Pancreas (tissue), 10 donors: Measurements from ENCODE around the gene CEP170B. TPM values are rescaled to one million over a fixed set of nuclear protein-coding genes. Genes with fewer than 3 reads are reported as not detected.

Experiments
- ATAC-seq, 4 donors: fragments of 200-7000 bp; cut with Tn5 transposase; one replicate each; pipeline versions ENCODE4 v1.8.0 to v1.9.1; 2020; ENCODE audit warnings: mild to moderate bottlenecking in 4 of 4, moderate library complexity in 4 of 4
- DNase-seq, 6 donors: peaks; one replicate each; pipeline ENCODE4 v3.0.0-alpha.2; 2020
- FAIRE-seq: peaks from 2 replicates; lab custom pipeline; 2012; peaks lifted over from hg19 to GRCh38; lab: Jason Lieb, UNC
- H3K27ac ChIP-seq, 4 donors: fragments of 200-600 bp; sonication (generic); 1 replicate in 3 of 4; 2 replicates in 1 of 4; pipeline versions ENCODE4 v1.5.0 to v1.8.0; 2020
- H3K27me3 ChIP-seq, 4 donors: fragments of 200-600 bp; one replicate each; pipeline ENCODE4 v1.8.0; 2021
- H3K36me3 ChIP-seq, 3 donors: fragments of 200-600 bp; sonication (generic) in 1 of 3; one replicate each; pipeline versions ENCODE4 v1.5.0 to v1.8.0; 2020 to 2021
- H3K4me1 ChIP-seq, 3 donors: fragments of 200-600 bp; one replicate each; pipeline ENCODE4 v1.8.0; 2021
- H3K4me3 ChIP-seq, 4 donors: fragments of 200-600 bp; sonication (generic) in 2 of 4; one replicate each; pipeline versions ENCODE4 v1.5.0 to v1.8.0; 2020 to 2021
- H3K9me3 ChIP-seq, 4 donors: fragments of 200-600 bp; one replicate each; pipeline ENCODE4 v1.8.0; 2021
- WGBS, 2 donors: extraction: QIAGEN DNeasy Blood & Tissue Kit; methylation state at CpG; one replicate each; pipeline ENCODE4 v1.1.7; 2013; 5-methylcytosine and 5-hydroxymethylcytosine counted together
- intact Hi-C, 3 donors: fragments of 100-400 bp; cut with DNase I; formaldehyde crosslinking; loops; one replicate each; pipeline versions ENCODE4 v1.11.1 to v1.14.2; 2022
- polyA plus RNA-seq, 2 donors: library from polyadenylated mRNA; stranded (reverse); fragments of 200-250 nt; gene quantifications; one replicate each; pipeline ENCODE4 v1.2.3, GENCODE V29; 2013
- total RNA-seq, 6 donors: library from RNA; stranded (reverse); fragmentation: NEBNext Ultra II Directional in 4 of 6; extraction: Animal tissue kit (Norgen Biotek cat#: 25700) in 4 of 6; gene quantifications; one replicate each; pipeline versions ENCODE4 v1.2.1 to v1.2.4, GENCODE V29; 2021 to 2023
- TF ChIP-seq, protein P1 (sequence below), 4 donors: fragments of 200-600 bp; sonication (generic) in 3 of 4; IDR thresholded peaks; one replicate each; pipeline versions ENCODE4 v1.5.0 to v1.8.0; 2021; ENCODE audit warnings: antibody characterized with exemption in 4 of 4
- donor health status: healthy with polysubstance abuse.
- donor health status: DM: no; HTN: no; CAD: no; lungs with moderate emphysema.
- donor health status: DM: no; HTN: no; CAD: no.
- donor health status: control.
- donor health status: control.
- donor health status: Bipolar disorder and iron deficiency.
- donor health status: DM: yes; HTN: yes; CAD: no.
- donor health status: DM: no; HTN: no; CAD: no.
- donor health status: DM: no; HTN: no; CAD: no.
- donor health status: DM: yes; HTN: yes; CAD: no.

The CEP170B gene
- total and polyA plus RNA-seq, 8 donors = 17.7 to 43.8 (median 21.9) TPM

DNA sequence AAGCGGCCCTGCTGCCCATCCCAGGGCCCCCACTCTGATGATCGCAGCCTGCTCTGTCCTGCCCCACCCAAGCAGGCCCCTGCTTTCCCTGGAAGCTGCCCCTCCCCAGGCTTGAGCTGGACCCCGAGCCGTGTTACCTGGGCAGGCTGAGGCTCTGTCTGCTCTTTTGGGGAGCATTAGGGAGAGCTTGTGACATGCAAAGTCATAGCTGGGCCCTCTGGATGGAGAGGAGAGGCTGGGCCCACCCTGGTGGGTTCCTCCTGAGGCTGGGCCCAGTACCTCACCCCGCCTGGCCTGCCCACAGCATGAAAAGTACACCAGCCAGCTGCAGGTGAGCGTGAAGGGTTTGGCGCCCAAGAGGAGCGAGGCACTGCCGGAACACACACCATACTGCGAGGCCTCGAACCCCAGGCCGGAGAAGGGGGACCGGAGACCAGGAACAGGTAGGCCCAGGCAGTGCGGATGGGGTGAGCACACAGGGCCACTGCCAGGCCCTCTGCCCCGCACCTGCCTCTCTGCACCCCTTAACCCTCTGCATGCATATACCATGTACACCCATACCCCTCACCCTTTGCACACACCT is 15.0 kb downstream of the CEP170B start:
- Histone ChIP-seq H3K4me3 (no peak overlapping the region), H3K9me3 (no peaks in the 10 kb centered on the region), H3K27ac (no peak overlapping the region), H3K36me3 (peaks cover 0 to 31% (median 0%) of the 10 kb centered on the region in 3 donors), H3K27me3 (no peaks in the 10 kb centered on the region), H3K4me1 (no peaks in the 10 kb centered on the region)
- intact Hi-C loops = no loop called here
- ATAC-seq = no peak
- WGBS, 2 donors = 90 to 94% methylated on average over 15 of the region's 15 CpGs
- DNase-seq = peak in 3 of 6 donors; percentile 16 to 56 (median 47)
- TF ChIP-seq, protein P1, sequence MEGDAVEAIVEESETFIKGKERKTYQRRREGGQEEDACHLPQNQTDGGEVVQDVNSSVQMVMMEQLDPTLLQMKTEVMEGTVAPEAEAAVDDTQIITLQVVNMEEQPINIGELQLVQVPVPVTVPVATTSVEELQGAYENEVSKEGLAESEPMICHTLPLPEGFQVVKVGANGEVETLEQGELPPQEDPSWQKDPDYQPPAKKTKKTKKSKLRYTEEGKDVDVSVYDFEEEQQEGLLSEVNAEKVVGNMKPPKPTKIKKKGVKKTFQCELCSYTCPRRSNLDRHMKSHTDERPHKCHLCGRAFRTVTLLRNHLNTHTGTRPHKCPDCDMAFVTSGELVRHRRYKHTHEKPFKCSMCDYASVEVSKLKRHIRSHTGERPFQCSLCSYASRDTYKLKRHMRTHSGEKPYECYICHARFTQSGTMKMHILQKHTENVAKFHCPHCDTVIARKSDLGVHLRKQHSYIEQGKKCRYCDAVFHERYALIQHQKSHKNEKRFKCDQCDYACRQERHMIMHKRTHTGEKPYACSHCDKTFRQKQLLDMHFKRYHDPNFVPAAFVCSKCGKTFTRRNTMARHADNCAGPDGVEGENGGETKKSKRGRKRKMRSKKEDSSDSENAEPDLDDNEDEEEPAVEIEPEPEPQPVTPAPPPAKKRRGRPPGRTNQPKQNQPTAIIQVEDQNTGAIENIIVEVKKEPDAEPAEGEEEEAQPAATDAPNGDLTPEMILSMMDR (IDR thresholded peaks at IDR 0.05) = no peak
- no peak for FAIRE-seq

DNA sequence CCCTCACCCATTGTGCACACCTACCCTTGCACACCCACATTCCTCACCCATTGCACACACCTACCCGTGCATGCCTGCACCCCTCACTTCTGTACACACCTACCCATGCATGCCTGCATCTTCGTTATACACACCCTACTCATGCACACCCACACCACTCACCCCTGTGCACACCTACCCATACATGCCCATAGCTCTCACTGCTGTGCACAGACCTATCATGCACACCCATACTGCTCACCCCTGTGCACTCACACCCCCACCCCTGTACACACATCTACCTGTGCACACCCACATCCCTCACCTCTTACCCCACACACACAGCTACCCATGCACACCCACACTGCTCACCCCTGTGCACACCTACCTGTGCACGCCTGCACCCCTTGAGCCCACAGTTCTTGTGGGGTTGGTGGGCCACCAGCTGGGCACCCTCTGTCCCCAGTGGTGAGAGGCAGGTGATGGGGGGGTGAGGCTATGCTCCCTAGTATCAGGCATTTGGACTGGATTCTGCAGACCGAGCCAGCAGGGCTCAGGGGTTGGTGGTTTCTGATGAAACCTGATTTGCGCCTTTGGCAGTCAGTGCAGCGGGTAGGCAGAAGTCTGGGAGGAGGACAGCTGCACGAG is 15.6 kb downstream of the CEP170B start:
- DNase-seq (peak in 3 of 6 donors; percentile 18 to 46 (median 44)), ATAC-seq (no peak), FAIRE-seq (no peak)
- no peaks in the 10 kb centered on the region for H3K4me1 ChIP-seq
- intact Hi-C loops = no loop called here
- H3K27ac ChIP-seq = no peak overlapping the region
- no peak overlapping the region for H3K4me3 ChIP-seq
- WGBS, 2 donors = 77 to 80% methylated on average over 7 of the region's 7 CpGs
- H3K9me3 ChIP-seq = no peaks in the 10 kb centered on the region
- TF ChIP-seq, protein P1 (IDR thresholded peaks at IDR 0.05) = no peak
- peaks cover 0 to 36% (median 0%) of the 10 kb centered on the region in 3 donors for H3K36me3 ChIP-seq
- no peaks in the 10 kb centered on the region for H3K27me3 ChIP-seq

DNA sequence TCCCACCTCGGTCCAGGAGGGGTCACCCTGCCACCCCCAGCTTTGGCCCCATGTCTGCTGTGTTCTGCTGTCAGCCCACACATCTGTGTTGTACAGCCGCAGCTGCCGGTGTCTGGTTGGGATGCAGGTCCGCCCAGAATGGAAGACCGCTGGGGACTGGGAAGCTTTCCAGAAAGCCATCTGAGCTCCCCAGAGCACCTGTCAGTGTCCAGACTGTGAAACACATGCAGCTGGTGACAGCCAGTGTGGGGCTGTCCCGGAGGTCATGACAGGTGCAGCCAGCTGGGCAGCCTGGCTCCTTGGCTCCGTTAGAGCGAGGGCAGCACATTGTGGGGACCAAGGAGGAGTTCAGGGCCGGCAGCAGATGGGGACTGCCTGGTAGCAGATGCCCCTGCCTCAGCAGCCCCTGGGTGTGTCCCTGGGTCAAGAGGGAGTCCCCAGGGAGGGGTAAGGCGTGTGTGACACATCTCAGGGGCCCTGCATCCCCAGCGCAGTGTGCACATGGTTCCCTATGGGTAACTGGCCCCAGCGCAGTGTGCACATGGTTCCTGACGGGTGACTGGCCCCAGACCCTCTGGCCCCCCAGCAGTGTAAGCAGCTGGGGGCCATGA is 16.4 kb downstream of the CEP170B start:
- Histone ChIP-seq H3K9me3 (no peaks in the 10 kb centered on the region), H3K27ac (no peak overlapping the region), H3K4me3 (no peak overlapping the region), H3K27me3 (no peaks in the 10 kb centered on the region), H3K4me1 (no peaks in the 10 kb centered on the region), H3K36me3 (peaks cover 0 to 44% (median 0%) of the 10 kb centered on the region in 3 donors)
- intact Hi-C loops = no loop called here
- TF ChIP-seq, protein P1 (IDR thresholded peaks at IDR 0.05) = no peak
- ATAC-seq (peak in 2 of 4 donors; percentile 6 to 20), FAIRE-seq (no peak), DNase-seq (peak in 4 of 6 donors; percentile 14 to 63 (median 32))
- 73% methylated on average over 13 of the region's 13 CpGs for WGBS, 2 donors

DNA sequence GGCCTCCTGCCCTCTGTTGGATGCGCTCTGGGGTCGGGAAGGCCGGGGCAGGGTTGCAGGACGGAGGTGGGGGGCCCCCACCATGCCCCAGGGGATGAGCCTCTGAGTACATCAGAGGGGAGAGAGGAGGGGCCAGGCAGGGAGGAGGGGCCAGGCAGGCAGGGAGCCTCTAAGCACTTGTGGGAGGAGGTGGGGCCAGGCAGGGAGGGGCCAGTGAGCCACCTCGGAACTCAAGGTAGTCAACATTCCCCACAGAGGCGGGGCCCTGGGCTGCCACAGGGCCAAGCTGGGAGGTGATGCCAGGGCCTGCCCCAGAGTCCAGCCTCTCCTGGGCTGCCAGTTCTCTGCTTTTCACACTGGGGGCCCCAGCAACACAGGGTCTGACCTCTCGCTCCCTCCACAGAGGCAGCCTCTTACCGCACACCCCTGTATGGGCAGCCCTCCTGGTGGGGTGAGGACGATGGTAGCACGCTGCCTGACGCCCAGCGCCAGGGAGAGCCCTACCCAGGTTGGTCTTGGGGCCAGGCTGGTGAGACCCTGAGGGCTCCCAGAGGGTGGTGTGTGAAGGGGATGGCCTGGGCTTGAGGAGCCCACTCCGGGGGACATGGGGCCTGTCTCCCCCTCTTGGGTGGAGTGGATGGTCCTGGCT is 17.4 kb downstream of the CEP170B start:
- ATAC-seq (peak; percentile 22 to 88 (median 46)), DNase-seq (peak in 4 of 6 donors; percentile 40 to 64 (median 58)), FAIRE-seq (no peak)
- TF ChIP-seq, protein P1 (IDR thresholded peaks at IDR 0.05) = no peak
- 81 to 84% methylated on average over 12 to 13 of the region's 13 CpGs for WGBS, 2 donors
- Histone ChIP-seq H3K4me1 (no peaks in the 10 kb centered on the region), H3K9me3 (no peaks in the 10 kb centered on the region), H3K4me3 (no peak overlapping the region), H3K36me3 (peaks cover 0 to 53% (median 5%) of the 10 kb centered on the region in 3 donors), H3K27me3 (no peaks in the 10 kb centered on the region), H3K27ac (no peak overlapping the region)
- intact Hi-C loops = no loop called here
